Right kidney (tissue), 1 donor: Measurements from ENCODE around the gene R3HDM4.
A peak's percentile ranks its signal among the peaks of the same experiment; 100 is the strongest.
"Not testable (repeated sequence)": the region's sequence is repeated elsewhere in the genome, so short reads cannot be mapped to it uniquely, and the experiment has no call there.

Experiments
- DNase-seq: peaks from one replicate; pipeline ENCODE4 v3.0.0-alpha.2; 2016

The R3HDM4 gene

DNA sequence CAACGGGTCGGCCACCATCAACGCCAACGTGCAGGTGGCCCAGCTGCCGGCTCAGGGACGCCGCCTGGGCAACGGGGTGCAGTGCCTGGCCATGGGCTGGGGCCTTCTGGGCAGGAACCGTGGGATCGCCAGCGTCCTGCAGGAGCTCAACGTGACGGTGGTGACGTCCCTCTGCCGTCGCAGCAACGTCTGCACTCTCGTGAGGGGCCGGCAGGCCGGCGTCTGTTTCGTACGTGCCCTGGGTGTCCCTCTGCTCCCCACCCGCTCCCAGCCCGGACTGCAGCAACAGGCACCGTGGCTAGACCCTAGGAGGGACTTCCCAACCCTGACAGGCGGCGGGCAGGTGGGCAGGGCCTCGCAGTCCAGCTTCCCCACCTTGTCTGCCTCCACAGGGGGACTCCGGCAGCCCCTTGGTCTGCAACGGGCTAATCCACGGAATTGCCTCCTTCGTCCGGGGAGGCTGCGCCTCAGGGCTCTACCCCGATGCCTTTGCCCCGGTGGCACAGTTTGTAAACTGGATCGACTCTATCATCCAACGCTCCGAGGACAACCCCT is 57.4 kb downstream of the R3HDM4 start:
- DNase-seq, result no peak

DNA sequence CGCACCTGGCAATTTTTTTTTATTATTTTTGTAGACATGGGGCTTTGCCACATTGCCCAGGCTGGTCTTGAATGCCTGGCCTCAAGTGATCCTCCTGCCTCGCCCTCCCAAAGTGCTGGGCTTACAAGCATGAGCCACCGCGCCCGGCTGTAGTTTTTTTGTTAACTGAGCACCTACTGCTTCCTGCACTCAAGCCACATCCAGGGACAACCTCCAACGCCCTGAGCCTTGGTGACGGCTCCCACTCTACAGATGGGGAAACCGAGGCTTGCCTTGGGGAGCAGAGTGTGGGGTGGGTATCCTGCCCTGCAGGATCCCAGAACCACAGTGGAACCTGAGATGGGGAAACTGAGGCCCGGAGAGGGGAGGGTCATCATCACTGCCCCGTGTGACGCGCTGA is 57.9 kb downstream of the R3HDM4 start:
- no peak for DNase-seq

DNA sequence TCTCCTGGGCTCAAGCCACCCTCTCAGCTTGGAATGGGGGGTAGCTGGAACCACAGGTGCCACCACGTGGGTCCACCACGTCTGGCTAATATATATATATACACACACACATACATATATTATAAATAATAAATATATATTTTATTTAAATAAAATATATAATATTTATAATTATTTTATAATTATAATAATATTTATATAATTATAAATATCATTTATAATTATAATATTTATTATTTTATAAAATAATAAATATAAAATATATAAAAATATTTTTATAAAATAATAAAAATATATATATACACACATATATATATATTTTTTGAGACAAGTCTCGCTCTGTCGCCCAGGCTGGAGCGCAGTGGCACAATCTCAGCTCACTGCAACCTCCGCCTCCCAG is 58.5 kb downstream of the R3HDM4 start:
- no peak for DNase-seq

DNA sequence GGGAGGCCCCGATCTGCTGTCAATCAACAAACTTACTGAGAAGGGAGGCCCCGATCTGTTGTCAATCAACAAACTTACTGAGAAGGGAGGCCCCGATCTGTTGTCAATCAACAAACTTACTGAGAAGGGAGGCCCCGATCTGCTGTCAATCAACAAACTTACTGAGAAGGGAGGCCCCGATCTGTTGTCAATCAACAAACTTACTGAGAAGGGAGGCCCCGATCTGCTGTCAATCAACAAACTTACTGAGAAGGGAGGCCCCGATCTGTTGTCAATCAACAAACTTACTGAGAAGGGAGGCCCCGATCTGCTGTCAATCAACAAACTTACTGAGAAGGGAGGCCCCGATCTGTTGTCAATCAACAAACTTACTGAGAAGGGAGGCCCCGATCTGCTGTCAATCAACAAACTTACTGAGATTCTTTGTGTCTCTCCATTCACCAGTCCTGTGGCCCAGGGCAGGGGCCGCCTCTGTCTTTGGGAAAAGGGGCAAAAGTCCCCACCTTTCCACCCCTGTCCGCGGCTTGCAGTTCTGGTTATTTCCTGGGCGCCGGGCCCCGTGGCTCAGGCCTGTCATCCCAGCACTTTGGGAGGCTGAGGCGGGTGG is 59.3 kb downstream of the R3HDM4 start:
- not testable (repeated sequence) for DNase-seq

DNA sequence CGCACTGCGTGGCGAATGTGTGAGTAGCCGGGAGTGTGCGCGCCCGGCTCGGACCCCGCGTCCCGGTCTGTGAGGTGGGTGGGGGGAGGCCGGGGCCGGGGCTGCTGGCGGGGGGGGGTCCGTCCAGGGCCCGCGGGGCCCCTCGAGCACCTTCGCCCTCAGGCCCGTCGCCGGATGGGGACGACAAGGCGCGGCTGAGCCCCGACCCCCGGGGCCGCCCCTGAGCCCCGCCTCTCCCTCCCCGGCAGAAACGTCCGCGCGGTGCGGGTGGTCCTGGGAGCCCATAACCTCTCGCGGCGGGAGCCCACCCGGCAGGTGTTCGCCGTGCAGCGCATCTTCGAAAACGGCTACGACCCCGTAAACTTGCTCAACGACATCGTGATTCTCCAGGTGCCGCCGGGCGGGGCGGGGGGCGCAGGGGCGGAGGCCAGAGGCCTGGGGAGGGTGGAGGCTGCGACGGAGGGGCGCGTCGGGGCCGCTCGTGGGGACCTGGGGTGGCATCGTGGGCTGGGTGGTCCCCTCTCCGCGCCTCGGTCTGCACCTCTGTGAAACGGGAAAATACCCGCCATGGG is 59.9 kb downstream of the R3HDM4 start:
- DNase-seq, result no peak

DNA sequence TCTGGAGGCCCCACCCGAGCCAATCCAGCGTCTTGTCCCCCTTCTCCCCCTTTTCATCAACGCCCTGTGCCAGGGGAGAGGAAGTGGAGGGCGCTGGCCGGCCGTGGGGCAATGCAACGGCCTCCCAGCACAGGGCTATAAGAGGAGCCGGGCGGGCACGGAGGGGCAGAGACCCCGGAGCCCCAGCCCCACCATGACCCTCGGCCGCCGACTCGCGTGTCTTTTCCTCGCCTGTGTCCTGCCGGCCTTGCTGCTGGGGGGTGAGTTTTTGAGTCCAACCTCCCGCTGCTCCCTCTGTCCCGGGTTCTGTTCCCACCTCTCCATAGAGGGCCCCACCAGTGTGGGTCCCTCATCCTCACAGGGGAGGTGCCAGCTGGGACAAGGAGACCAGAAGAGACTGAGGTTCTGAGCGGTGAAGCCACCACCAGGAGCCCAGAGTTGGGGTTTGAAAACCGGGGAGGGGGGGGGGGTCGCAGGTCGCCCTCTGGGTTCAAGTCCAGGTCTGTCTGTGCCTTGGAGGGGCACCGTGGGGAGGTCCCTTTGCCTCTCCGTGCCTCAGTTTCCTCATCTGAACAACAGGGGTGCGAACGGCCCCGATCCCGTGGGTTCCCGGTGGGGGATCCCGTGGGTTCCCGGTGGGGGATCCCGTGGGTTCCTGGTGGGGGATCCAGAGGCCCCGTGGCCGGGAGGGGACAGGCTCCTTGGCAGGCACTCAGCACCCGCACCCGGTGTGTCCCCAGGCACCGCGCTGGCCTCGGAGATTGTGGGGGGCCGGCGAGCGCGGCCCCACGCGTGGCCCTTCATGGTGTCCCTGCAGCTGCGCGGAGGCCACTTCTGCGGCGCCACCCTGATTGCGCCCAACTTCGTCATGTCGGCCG is 60.6 kb downstream of the R3HDM4 start, which contains the start of gene ELANE:
TSS of gene ELANE (plus strand) at position 168 of the 878 bp plus-strand sequence. CDS start at position 194, 26 bp downstream.
- no peak for DNase-seq

DNA sequence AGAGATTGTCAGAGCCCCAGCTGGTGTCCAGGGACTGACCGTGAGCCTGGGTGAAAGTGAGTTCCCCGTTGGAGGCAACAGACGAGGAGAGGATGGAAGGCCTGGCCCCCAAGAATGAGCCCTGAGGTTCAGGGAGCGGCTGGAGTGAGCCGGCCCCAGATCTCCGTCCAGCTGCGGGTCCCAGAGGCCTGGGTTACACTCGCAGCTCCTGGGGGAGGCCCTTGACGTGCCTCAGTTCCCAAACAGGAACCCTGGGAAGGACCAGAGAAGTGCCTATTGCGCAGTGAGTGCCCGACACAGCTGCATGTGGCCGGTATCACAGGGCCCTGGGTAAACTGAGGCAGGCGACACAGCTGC is 62.1 kb downstream of the R3HDM4 start:
- no peak for DNase-seq

DNA sequence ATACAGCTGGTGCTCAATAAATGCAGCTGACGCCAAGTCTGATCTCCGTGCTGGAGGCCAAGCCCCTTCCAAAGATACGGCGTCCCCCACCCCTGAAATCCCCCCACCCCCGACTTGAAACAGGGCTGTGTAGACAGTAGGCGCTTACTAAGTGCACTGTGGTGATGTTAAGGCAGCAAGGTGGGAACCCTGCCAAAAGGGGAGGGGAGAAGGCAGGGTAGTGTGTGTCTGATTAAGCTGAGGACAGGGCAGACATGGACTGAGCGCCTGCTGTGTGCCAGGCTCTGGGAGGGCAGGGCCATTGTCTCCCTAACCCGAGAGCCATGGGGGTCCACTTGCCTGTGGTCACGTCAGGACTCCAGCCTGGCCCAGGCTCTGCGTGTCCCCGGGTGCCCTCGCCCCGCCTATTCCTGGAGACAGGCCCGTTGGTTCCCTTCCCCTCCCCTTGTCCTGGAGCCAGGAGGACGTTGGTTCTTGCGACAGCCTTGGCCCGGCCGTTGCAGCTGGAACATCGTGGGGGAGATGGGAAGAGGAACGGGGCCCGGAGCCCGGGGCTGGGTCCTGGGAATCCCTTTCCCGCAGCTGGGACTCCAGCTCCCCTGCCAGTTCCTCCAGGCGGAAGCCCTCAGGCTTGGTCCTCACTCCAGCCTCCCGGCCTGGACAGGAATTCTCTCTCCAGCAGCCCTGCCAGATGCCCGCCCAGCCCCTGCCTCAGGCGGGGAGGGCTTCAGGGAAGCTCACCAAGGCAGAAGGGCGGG is 62.6 kb downstream of the R3HDM4 start:
- DNase-seq, result peak; percentile 59

DNA sequence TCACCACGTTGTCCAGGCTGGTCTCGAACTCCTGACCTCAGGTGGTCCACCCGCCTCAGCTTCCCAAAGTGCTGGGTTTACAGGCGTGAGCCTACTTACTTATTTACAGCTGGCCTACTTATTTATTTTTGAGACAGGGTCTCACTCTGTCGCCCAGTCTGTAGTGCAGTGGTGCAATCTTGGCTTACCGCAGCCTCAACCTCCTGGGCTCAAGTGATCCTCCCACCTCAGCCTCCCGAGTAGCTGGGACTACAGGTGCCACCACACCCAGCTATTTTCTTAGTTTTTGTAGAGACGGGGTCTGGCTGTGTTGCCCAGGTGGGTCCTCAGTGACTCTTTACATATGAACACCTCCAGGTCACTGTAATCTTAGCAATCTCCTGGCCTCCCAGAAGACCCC is 63.8 kb downstream of the R3HDM4 start:
- DNase-seq, result not testable (repeated sequence)

DNA sequence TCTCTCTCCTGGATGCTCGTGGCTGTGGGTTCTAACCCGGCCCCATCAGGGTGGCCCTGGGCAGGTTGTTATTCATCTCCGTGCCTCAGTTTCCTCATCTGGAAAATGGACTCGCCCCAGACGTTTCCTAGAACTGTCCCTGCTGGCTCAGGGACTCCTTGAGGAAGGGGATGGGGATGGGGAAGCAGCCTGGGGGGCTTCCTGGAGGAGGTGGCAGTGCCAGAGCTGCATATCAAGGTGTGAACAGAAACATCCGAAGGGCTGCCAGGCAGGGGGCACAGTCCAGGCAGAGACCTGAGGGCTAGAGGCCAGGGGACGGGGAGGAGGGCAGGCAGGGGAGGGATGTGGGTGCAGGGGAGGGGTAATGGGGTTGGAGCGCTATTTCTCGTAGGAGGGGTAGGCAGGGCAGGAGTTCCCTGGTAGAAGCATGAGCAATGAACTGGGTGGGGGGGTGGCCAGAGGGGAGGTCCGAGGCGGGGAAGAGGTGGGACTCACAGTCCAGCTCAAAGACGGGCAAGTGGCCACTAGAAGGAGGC is 64.6 kb downstream of the R3HDM4 start:
- no peak for DNase-seq
